HG03469 (cell line): Measurements from ENCODE around the gene NPY2R.

Experiments used
- ATAC-seq: cut with Tn5 transposase; IDR thresholded peaks from one replicate; pipeline ENCODE4 v1.9.1; 2021; ENCODE audit warnings: mild to moderate bottlenecking, moderate library complexity, moderate number of reproducible peaks; ENCODE audit not compliant: unreplicated experiment

The NPY2R gene

GRCh38 chr4:155208258-155209054 is at the start of gene NPY2R:
Gene NPY2R, plus strand, starts transcription at chr4:155208636. Its CDS starts 5,304 bp downstream, at chr4:155213940.
- no peak for ATAC-seq

GRCh38 chr4:155161357-155161756 is 47.1 kb upstream of the NPY2R start:
- no peak for ATAC-seq

- ATAC-seq, result no peak
Observed at GRCh38 chr4:155164718-155165117, 43.7 kb upstream of the NPY2R start.

GRCh38 chr4:155170569-155170968 is 37.9 kb upstream of the NPY2R start:
- ATAC-seq, result no peak

GRCh38 chr4:155173371-155173770 is 35.1 kb upstream of the NPY2R start:
- ATAC-seq, result no peak

GRCh38 chr4:155174668-155175067 is 33.8 kb upstream of the NPY2R start:
- no peak for ATAC-seq

- no peak for ATAC-seq
Observed at GRCh38 chr4:155179216-155179615, 29.2 kb upstream of the NPY2R start.

- no peak for ATAC-seq
Observed at GRCh38 chr4:155186972-155187371, 21.5 kb upstream of the NPY2R start.

- ATAC-seq, result peak; percentile 53
Observed at GRCh38 chr4:155187989-155188388, 20.4 kb upstream of the NPY2R start.

GRCh38 chr4:155190099-155190498 is 18.3 kb upstream of the NPY2R start:
- ATAC-seq, result no peak

GRCh38 chr4:155197757-155198156 is 10.7 kb upstream of the NPY2R start:
- no peak for ATAC-seq

GRCh38 chr4:155207534-155208257 is 740 bp upstream of the NPY2R start:
- no peak for ATAC-seq

- ATAC-seq, result no peak
Observed at GRCh38 chr4:155220025-155220424, 11.6 kb downstream of the NPY2R start.

GRCh38 chr4:155227131-155227530 is 18.7 kb downstream of the NPY2R start:
- no peak for ATAC-seq

GRCh38 chr4:155228713-155229112 is 20.3 kb downstream of the NPY2R start:
- no peak for ATAC-seq

GRCh38 chr4:155232432-155232831 is 24.0 kb downstream of the NPY2R start:
- no peak for ATAC-seq

GRCh38 chr4:155234206-155234605 is 25.8 kb downstream of the NPY2R start:
- no peak for ATAC-seq

- ATAC-seq, result no peak
Observed at GRCh38 chr4:155237567-155237966, 29.1 kb downstream of the NPY2R start.

GRCh38 chr4:155241225-155241624 is 32.8 kb downstream of the NPY2R start:
- no peak for ATAC-seq

GRCh38 chr4:155241664-155242063 is 33.2 kb downstream of the NPY2R start:
- ATAC-seq, result no peak

GRCh38 chr4:155245105-155245504 is 36.7 kb downstream of the NPY2R start:
- no peak for ATAC-seq
